Neural cell (in vitro differentiated cells): ENCODE results near the gene SPAG6. TPM values are rescaled to one million over a fixed set of nuclear protein-coding genes. Genes with fewer than 3 reads are reported as not detected.
"Not testable (repeated sequence)": the region's sequence is repeated elsewhere in the genome, so short reads cannot be mapped to it uniquely, and the experiment has no call there.

ENCODE experiments used
- H2AFZ ChIP-seq: fragments of 200-600, 300-800 bp; sonication (generic), shearing (Covaris generic); 2 replicates; pipeline ENCODE4 v1.6.0; 2014; ENCODE audit warnings: low read depth, mild to moderate bottlenecking, antibody characterized with exemption, low read length, moderate library complexity
- H3F3A ChIP-seq: fragments of 200-600 bp; shearing (Covaris generic); 2 replicates; pipeline ENCODE4 v1.6.1; 2016; ENCODE audit warnings: mild to moderate bottlenecking, moderate library complexity, mixed read lengths, antibody characterized with exemption, low read length; ENCODE audit not compliant: insufficient read depth, poor library complexity, severe bottlenecking
- H3K27ac ChIP-seq: fragments of 200-600, 300-800 bp; sonication (generic), shearing (Covaris generic); 2 replicates; pipeline ENCODE4 v1.5.1; 2014; ENCODE audit warnings: mild to moderate bottlenecking, low read length, moderate library complexity
- H3K27me3 ChIP-seq: fragments of 300-800, 200-600 bp; sonication (generic), shearing (Covaris generic); 2 replicates; pipeline ENCODE4 v1.6.0; 2014; ENCODE audit warnings: mild to moderate bottlenecking, low read depth, low read length, moderate library complexity; ENCODE audit not compliant: insufficient read depth
- H3K36me3 ChIP-seq: fragments of 300-800, 200-600 bp; sonication (generic), shearing (Covaris generic); 2 replicates; pipeline ENCODE4 v1.5.1; 2014; ENCODE audit warnings: mild to moderate bottlenecking, antibody characterized with exemption, low read length, moderate library complexity; ENCODE audit not compliant: insufficient read depth
- H3K4me2 ChIP-seq: fragments of 300-800, 200-600 bp; sonication (generic), shearing (Covaris generic); 2 replicates; pipeline ENCODE4 v1.6.0; 2014; ENCODE audit warnings: mild to moderate bottlenecking, low read length
- H3K4me3 ChIP-seq: fragments of 300-800, 200-600 bp; sonication (generic), shearing (Covaris generic); 2 replicates; pipeline ENCODE4 v1.5.1; 2014; ENCODE audit warnings: mild to moderate bottlenecking, low read length, moderate library complexity
- H3K79me2 ChIP-seq: fragments of 200-600 bp; shearing (Covaris generic); replicated peaks from 2 replicates; pipeline ENCODE4 v1.6.0; 2014; ENCODE audit warnings: mild to moderate bottlenecking, low read length, moderate library complexity; ENCODE audit not compliant: insufficient read depth
- H3K9ac ChIP-seq: fragments of 300-800, 200-600 bp; sonication (generic), shearing (Covaris generic); 2 replicates; pipeline ENCODE4 v1.6.1; 2016; ENCODE audit warnings: mild to moderate bottlenecking, low read length, mixed read lengths
- H3K9me2 ChIP-seq: fragments of 200-600 bp; shearing (Covaris generic); 2 replicates; pipeline ENCODE4 v1.6.1; 2016; ENCODE audit warnings: mild to moderate bottlenecking, low read length, mixed read lengths; ENCODE audit not compliant: insufficient read depth
- H3K9me3 ChIP-seq: fragments of 200-600, 300-800 bp; sonication (generic), shearing (Covaris generic); 2 replicates; pipeline ENCODE4 v1.6.1; 2016; ENCODE audit warnings: mild to moderate bottlenecking, mixed run types, low read length, moderate library complexity, mixed read lengths
- H4K20me1 ChIP-seq: fragments of 200-600 bp; shearing (Covaris generic); 2 replicates; pipeline ENCODE4 v1.6.1; 2016; ENCODE audit warnings: mild to moderate bottlenecking, mixed run types; ENCODE audit not compliant: insufficient read depth
- EP300 ChIP-seq: fragments of 450-650 bp; conservative IDR thresholded peaks from 2 replicates; pipeline ENCODE4 v1.6.1; 2014; ENCODE audit warnings: antibody characterized with exemption, mild to moderate bottlenecking, moderate library complexity; ENCODE audit not compliant: poor library complexity, severe bottlenecking
- EZH2 ChIP-seq: fragments of 200-600, 300-800 bp; shearing (Covaris generic), sonication (generic); IDR thresholded peaks from 2 replicates; pipeline ENCODE4 v1.6.1; 2014; ENCODE audit warnings: antibody characterized with exemption, low read length, borderline replicate concordance, mild to moderate bottlenecking; ENCODE audit not compliant: insufficient read depth, poor library complexity, severe bottlenecking
- MXI1 ChIP-seq: fragments of 450-650 bp; conservative IDR thresholded peaks from 2 replicates; pipeline ENCODE4 v1.6.1; 2014; ENCODE audit warnings: antibody characterized with exemption, mild to moderate bottlenecking; ENCODE audit not compliant: poor library complexity, severe bottlenecking
- POLR2AphosphoS5 ChIP-seq: IDR thresholded peaks from 2 replicates; pipeline ENCODE4 v1.6.1; 2012
- RAD21 ChIP-seq: fragments of 450-650 bp; conservative IDR thresholded peaks from 2 replicates; pipeline ENCODE4 v1.6.1; 2014; ENCODE audit warnings: antibody characterized with exemption, mild to moderate bottlenecking, moderate library complexity
- SMC3 ChIP-seq: fragments of 450-650 bp; conservative IDR thresholded peaks from 2 replicates; pipeline ENCODE4 v1.6.1; 2014; ENCODE audit warnings: antibody characterized with exemption, mild to moderate bottlenecking, moderate library complexity; ENCODE audit not compliant: poor library complexity
- TAF1 ChIP-seq: IDR thresholded peaks from 2 replicates; pipeline ENCODE4 v1.6.1; 2012; ENCODE audit warnings: low read depth
- polyA plus RNA-seq: library from polyadenylated mRNA; depleted of rRNA; stranded (reverse); fragments of >200 nt; gene quantifications from 2 replicates; pipeline ENCODE4 v1.2.3, GENCODE V29; 2014
- TF ChIP-seq, protein P1 (sequence below): fragments of 450-650 bp; IDR thresholded peaks from 2 replicates; pipeline ENCODE4 v1.5.1; 2014; ENCODE audit warnings: antibody characterized with exemption, mild to moderate bottlenecking, moderate library complexity; ENCODE audit not compliant: poor library complexity, severe bottlenecking
- TF ChIP-seq, protein P2 (sequence below): IDR thresholded peaks from 2 replicates; pipeline ENCODE4 v1.6.1; 2012; ENCODE audit warnings: borderline replicate concordance

The SPAG6 gene
- polyA plus RNA-seq, 1 donor from 2014 or later = 0.36 TPM

DNA sequence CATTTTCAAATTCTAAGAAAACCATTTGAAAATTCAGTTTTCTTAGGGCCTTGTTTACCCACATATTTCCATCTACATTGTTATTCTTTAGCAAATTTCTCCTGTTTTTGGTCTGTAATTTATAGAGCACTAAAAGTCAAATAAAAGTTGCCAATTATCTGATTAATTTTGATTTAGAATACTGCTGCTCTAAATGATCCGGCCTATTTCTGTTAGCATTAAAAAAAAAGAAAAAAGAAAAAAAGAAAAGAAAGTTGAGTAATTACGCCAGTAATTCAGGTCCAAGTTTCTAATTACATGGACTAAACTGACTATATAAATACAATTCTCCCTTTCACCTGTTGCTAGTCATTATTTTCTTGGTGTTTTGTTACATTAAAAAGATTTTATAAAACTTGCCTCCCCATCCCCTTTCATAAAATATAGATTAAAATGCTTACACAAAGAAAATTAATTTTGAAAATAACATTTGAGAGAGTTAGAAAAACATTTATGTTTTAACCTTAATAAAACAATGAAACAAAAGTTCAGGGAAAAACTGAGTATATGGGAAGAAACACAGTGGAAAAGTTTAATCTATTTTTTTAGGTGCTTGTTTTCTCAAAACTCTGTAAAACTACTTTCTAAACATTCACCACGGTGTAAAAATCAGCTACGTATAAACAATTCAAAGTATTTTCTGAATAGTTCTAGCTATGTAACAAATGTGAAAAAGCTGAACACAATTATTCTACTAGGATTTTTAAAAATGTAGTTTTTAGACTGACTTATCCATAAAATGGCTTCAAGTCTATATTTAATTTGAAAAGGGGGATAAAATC lies 35.9 kb upstream of the SPAG6 start:
- no peak for TF ChIP-seq TAF1
- TF ChIP-seq, protein P1, sequence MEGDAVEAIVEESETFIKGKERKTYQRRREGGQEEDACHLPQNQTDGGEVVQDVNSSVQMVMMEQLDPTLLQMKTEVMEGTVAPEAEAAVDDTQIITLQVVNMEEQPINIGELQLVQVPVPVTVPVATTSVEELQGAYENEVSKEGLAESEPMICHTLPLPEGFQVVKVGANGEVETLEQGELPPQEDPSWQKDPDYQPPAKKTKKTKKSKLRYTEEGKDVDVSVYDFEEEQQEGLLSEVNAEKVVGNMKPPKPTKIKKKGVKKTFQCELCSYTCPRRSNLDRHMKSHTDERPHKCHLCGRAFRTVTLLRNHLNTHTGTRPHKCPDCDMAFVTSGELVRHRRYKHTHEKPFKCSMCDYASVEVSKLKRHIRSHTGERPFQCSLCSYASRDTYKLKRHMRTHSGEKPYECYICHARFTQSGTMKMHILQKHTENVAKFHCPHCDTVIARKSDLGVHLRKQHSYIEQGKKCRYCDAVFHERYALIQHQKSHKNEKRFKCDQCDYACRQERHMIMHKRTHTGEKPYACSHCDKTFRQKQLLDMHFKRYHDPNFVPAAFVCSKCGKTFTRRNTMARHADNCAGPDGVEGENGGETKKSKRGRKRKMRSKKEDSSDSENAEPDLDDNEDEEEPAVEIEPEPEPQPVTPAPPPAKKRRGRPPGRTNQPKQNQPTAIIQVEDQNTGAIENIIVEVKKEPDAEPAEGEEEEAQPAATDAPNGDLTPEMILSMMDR = no peak
- TF ChIP-seq MXI1 = no peak
- no peak for TF ChIP-seq RAD21
- no peak for TF ChIP-seq EP300
- no peak for TF ChIP-seq SMC3
- TF ChIP-seq POLR2AphosphoS5 = no peak
- TF ChIP-seq EZH2 = no peak
- TF ChIP-seq, protein P2, sequence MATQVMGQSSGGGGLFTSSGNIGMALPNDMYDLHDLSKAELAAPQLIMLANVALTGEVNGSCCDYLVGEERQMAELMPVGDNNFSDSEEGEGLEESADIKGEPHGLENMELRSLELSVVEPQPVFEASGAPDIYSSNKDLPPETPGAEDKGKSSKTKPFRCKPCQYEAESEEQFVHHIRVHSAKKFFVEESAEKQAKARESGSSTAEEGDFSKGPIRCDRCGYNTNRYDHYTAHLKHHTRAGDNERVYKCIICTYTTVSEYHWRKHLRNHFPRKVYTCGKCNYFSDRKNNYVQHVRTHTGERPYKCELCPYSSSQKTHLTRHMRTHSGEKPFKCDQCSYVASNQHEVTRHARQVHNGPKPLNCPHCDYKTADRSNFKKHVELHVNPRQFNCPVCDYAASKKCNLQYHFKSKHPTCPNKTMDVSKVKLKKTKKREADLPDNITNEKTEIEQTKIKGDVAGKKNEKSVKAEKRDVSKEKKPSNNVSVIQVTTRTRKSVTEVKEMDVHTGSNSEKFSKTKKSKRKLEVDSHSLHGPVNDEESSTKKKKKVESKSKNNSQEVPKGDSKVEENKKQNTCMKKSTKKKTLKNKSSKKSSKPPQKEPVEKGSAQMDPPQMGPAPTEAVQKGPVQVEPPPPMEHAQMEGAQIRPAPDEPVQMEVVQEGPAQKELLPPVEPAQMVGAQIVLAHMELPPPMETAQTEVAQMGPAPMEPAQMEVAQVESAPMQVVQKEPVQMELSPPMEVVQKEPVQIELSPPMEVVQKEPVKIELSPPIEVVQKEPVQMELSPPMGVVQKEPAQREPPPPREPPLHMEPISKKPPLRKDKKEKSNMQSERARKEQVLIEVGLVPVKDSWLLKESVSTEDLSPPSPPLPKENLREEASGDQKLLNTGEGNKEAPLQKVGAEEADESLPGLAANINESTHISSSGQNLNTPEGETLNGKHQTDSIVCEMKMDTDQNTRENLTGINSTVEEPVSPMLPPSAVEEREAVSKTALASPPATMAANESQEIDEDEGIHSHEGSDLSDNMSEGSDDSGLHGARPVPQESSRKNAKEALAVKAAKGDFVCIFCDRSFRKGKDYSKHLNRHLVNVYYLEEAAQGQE = no peak
- no peak overlapping the region for H2AFZ ChIP-seq
- H3K4me3 ChIP-seq = no peak overlapping the region
- peaks cover 15% of the 10 kb centered on the region for H3K27me3 ChIP-seq
- H3K9ac ChIP-seq = no peak overlapping the region
- no peak overlapping the region for H3K4me2 ChIP-seq
- H3K9me2 ChIP-seq = no peaks in the 10 kb centered on the region
- H3F3A ChIP-seq = no peaks in the 10 kb centered on the region
- H3K9me3 ChIP-seq = no peaks in the 10 kb centered on the region
- H3K27ac ChIP-seq = no peak overlapping the region
- H3K36me3 ChIP-seq = no peaks in the 10 kb centered on the region
- H4K20me1 ChIP-seq = no peaks in the 10 kb centered on the region
- H3K79me2 ChIP-seq = no peaks in the 10 kb centered on the region

DNA sequence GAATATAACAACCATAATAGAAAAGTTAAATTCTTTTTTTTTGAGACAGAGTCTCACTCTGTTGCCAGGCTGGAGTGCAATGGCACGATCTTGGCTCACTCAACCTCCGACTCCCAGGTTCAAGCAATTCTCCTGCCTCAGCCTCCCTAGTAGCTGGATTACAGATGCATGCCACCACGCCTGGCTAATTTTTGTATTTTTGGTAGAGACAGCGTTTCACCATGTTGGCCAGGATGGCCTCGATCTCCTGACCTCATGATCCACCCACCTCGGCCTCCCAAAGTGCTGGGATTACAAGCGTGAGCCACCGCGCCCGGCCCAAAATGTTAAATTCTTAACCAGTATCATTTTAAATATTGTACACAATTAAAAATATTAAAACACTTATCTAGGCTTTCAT lies 35.3 kb upstream of the SPAG6 start:
- H3K4me3 ChIP-seq, H3K36me3 ChIP-seq, H4K20me1 ChIP-seq, H3F3A ChIP-seq, H3K9ac ChIP-seq, H3K79me2 ChIP-seq, H3K27ac ChIP-seq, H3K4me2 ChIP-seq, H3K9me3 ChIP-seq, H3K9me2 ChIP-seq, H2AFZ ChIP-seq: not testable (repeated sequence)
- peaks cover 16% of the 10 kb centered on the region for H3K27me3 ChIP-seq
